ENCODE results near the gene THSD7A.
A peak's percentile ranks its signal among the peaks of the same experiment; 100 is the strongest.

The THSD7A gene

GRCh38 chr7:11366118-11366517 is 465.9 kb downstream of the THSD7A start:
- FAIRE-seq (no peak), DNase-seq (ENCODE audit: insufficient read length, low spot score) (no peak)
- no peak for TF ChIP-seq CTCF (IDR thresholded peaks at IDR 0.05; ENCODE audit: insufficient read depth, missing control alignments)

GRCh38 chr7:11358637-11359036 is 473.4 kb downstream of the THSD7A start:
- DNase-seq (ENCODE audit: insufficient read length, low spot score) (no peak), FAIRE-seq (no peak)
- no peak for TF ChIP-seq CTCF (IDR thresholded peaks at IDR 0.05; ENCODE audit: insufficient read depth, missing control alignments)

- no peak for FAIRE-seq
- no peak for DNase-seq (ENCODE audit: insufficient read length, low spot score)
- TF ChIP-seq CTCF (IDR thresholded peaks at IDR 0.05; ENCODE audit: insufficient read depth, missing control alignments), result no peak
Measured at GRCh38 chr7:11355399-11356005, 476.5 kb downstream of the THSD7A start.

- FAIRE-seq (no peak), DNase-seq (ENCODE audit: insufficient read length, low spot score) (no peak)
- no peak for TF ChIP-seq CTCF (IDR thresholded peaks at IDR 0.05; ENCODE audit: insufficient read depth, missing control alignments)
Measured at GRCh38 chr7:11346302-11346701, 485.7 kb downstream of the THSD7A start.

GRCh38 chr7:11345621-11346020 is 486.4 kb downstream of the THSD7A start:
- no peak for DNase-seq (ENCODE audit: insufficient read length, low spot score)
- TF ChIP-seq CTCF (IDR thresholded peaks at IDR 0.05; ENCODE audit: insufficient read depth, missing control alignments), result no peak
- no peak for FAIRE-seq

- no peak for DNase-seq (ENCODE audit: insufficient read length, low spot score)
- TF ChIP-seq CTCF (IDR thresholded peaks at IDR 0.05; ENCODE audit: insufficient read depth, missing control alignments), result peak; percentile 77
- peak; percentile 94 for FAIRE-seq
Measured at GRCh38 chr7:11343818-11344413, 488.1 kb downstream of the THSD7A start.

GRCh38 chr7:11343136-11343535 is 488.9 kb downstream of the THSD7A start:
- no peak for TF ChIP-seq CTCF (IDR thresholded peaks at IDR 0.05; ENCODE audit: insufficient read depth, missing control alignments)
- DNase-seq (ENCODE audit: insufficient read length, low spot score) (no peak), FAIRE-seq (no peak)
